Mesangial cell (primary cell): ENCODE data around the gene TDRD10. TPM values are rescaled to one million over a fixed set of nuclear protein-coding genes. Genes with fewer than 3 reads are reported as not detected.

ENCODE experiments used
- total RNA-seq: library from RNA; depleted of rRNA; stranded (reverse); fragments of >200 nt; gene quantifications from 2 replicates; pipeline ENCODE4 v1.2.3, GENCODE V29; 2015

TDRD10 gene
- not detected in 2 replicates for total RNA-seq

GRCh38 chr1:154502066-154502743 is at the start of gene TDRD10, which contains the start of gene SHE:
TDRD10 (plus strand) TSS chr1:154502219; CDS start chr1:154506904, 4,685 bp downstream.
SHE (minus strand) TSS chr1:154502412; CDS start chr1:154502026, 386 bp downstream.

GRCh38 chr1:154557939-154558719 is 56.1 kb downstream of the TDRD10 start, which contains the start of gene UBE2Q1:
UBE2Q1 (minus strand) TSS chr1:154558662; CDS start chr1:154558553, 109 bp downstream.

GRCh38 chr1:154567386-154568156 is 65.6 kb downstream of the TDRD10 start, which contains the start of gene CHRNB2:
CHRNB2 (plus strand) TSS chr1:154567778; CDS start chr1:154568045, 267 bp downstream.

Other genes with a start within 250 kb of the TDRD10 start
- 80.0 and 124 TPM in 2 replicates for gene HAX1, start 229.6 kb upstream of the TDRD10 start, total RNA-seq
- not detected in 2 replicates for gene AQP10, start 181.1 kb upstream of the TDRD10 start, total RNA-seq
- gene ATP8B2, start 176.7 kb upstream of the TDRD10 start, total RNA-seq, result 48.9 and 56.2 TPM in 2 replicates
- gene IL6R, start 96.9 kb upstream of the TDRD10 start, total RNA-seq, result 6.7 and 36.4 TPM in 2 replicates
- under 0.01 TPM in 1 of 2 replicates, not detected in the other for gene SHE, start 193 bp downstream of the TDRD10 start, total RNA-seq
- gene UBE2Q1, start 56.4 kb downstream of the TDRD10 start, total RNA-seq, result 14.0 and 24.0 TPM in 2 replicates
- gene CHRNB2, start 65.6 kb downstream of the TDRD10 start, total RNA-seq, result 0.25 TPM in 1 of 2 replicates, not detected in the other
- 66.8 and 91.9 TPM in 2 replicates for gene ADAR, start 106.0 kb downstream of the TDRD10 start, total RNA-seq